Stimulated activated CD4-positive, alpha-beta T cell treated with anti-CD3 and anti-CD28 coated beads, TNF-alpha, amount 100 ng/mL, for 48 hours (primary cell): ENCODE data around the gene GHRHR.

ENCODE experiments used
- DNase-seq, 3 donors: peaks; one replicate each; pipeline ENCODE4 v3.0.0-alpha.2; 2020; ENCODE audit warnings: low read depth in 3 of 3

Gene GHRHR

GRCh38 chr7:30928254-30928872 lies 35.4 kb upstream of the GHRHR start:
- no peak for DNase-seq

- DNase-seq = no peak
Measured at GRCh38 chr7:30929686-30930085, 34.1 kb upstream of the GHRHR start.

GRCh38 chr7:30930621-30931020 lies 33.1 kb upstream of the GHRHR start:
- no peak for DNase-seq

GRCh38 chr7:30931161-30931928 lies 32.4 kb upstream of the GHRHR start:
- no peak for DNase-seq

GRCh38 chr7:30931929-30932540 lies 31.7 kb upstream of the GHRHR start:
- no peak for DNase-seq

GRCh38 chr7:30932562-30932961 lies 31.2 kb upstream of the GHRHR start:
- DNase-seq = no peak

DNA sequence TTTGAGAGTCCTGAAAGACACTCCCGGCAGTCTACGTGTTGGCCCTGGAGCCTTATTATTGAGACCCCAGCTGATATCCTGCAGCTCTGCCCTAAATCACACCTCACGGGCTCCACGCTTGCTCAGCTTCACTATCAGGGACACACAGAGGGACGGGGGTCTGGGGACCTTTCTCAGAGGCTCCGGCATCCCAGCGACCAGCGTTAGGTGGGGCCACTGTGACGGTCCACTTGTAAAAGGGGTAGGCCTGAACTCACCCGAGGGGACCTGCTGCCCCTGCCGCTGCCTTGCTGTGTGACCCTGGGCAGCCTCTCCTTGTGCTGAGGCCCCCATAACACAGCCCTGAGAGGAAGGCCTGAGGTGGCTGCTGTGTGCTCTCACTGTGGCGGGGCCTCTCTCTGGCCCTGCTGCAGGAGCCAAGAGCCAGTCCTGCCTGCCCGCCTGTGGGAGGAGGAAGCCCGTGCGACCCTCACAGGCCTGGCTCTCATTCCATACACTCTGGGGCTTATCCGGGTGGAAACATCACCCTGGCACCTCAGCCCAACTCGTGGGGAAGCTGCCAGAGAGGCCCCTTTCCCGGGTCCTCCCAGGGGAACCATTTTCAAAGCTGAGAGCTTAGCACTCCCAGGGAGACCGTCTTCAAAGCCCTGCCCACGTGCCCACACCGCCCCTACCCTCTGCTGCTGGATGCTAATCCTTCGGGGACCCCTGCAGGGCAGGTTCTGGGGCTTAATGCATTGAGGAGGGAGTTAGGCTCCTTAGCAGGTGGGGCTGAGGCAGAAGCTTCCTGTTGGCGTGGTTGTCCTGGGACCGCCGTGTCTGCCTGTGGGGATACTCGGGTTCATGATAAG lies 30.4 kb upstream of the GHRHR start:
- DNase-seq = no peak

DNA sequence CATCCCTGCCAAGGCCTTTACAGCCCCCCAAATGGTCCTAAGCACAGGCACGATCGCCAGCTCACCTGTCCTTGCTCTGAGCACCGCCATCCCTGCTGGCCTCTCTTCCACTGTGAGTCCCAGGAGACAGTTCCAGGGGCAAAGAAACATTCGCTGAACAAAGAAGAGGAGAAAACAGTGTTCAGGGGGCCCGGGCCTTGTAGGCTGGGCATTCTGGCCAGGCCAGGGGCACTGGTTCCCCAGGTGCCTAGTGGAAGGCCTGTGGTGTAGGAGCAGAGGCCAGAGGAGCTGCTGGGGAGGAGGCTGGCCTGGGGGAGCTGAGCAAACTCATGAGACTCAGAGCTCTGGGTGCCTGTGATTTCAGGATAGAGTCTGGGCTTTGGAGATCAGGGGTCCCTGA lies 29.5 kb upstream of the GHRHR start:
- DNase-seq = no peak

- DNase-seq = no peak
Measured at GRCh38 chr7:30934732-30935568, 28.8 kb upstream of the GHRHR start.

DNA sequence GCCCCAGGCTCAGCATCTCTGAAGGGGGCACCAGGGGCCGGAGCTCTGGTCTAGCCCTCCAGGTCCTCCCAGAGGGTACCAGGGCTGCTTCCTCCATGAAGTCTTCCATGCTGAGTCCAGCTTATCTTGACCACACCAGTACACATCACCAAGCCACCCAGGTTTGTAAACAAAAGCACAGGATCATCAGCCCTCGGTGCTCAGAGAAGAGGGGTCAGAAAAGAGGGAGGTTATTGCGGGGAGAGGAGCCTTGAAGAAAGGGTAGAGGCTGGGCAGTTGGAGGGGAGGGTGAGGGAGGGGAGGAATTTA lies 28.2 kb upstream of the GHRHR start:
- no peak for DNase-seq

- no peak for DNase-seq
Measured at GRCh38 chr7:30936650-30937245, 27.0 kb upstream of the GHRHR start.

GRCh38 chr7:30937416-30937815 lies 26.3 kb upstream of the GHRHR start:
- DNase-seq = no peak

GRCh38 chr7:30938435-30939316 lies 25.1 kb upstream of the GHRHR start:
- DNase-seq = peak; percentile 33 to 62 (median 60)

DNA sequence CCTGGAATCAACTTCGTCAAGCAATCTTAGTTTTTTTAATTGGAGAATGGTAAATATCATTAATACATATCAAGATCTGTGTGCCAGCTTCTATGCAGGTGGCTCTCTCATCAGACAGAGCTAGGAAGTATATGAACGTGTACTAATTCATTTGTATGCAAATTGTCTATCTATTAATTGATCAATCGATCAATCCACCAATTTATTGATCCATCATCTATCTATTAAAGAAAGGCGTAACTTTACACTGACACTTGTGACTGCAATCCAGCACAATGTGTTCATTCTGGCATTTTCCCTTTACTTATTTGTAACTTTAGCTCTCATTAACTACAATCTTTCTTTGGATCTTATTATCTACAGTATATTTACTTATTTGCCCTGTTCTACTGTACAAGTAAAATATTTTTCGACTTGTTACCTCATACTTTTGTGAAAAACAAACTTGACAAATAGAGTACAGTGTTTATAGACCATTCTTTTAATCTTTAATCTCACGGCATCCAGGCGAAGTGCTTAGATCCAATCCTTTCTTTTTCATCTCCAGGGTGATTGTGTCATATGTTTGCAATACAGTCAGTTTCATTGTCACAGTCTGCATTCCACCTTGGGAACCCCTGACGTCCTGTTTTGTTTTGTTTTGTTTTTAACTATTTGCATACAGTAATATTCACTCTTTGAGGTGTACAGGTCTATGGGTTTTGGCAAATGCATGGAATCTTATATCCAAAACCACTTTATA lies 22.0 kb upstream of the GHRHR start:
- DNase-seq = no peak

DNA sequence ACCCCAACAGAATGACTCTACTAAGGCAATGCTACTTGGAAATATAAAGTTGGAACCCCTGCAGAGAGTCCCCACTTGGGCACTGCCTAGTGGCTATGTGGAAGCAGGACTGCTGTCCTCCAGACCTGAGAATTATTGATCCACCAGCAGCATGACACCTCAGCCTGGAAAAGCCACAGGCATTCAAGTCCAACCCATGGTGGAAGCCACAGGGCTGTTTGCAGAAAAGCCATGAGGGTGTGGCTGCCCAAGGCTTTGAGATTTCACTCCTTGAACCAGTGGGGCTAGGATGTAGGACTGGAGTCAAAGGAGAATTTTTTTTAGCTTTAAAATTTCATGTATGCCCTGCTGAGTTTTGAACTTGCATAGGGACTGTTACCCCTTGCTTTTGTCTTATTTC lies 13.6 kb upstream of the GHRHR start:
- no peak for DNase-seq

DNA sequence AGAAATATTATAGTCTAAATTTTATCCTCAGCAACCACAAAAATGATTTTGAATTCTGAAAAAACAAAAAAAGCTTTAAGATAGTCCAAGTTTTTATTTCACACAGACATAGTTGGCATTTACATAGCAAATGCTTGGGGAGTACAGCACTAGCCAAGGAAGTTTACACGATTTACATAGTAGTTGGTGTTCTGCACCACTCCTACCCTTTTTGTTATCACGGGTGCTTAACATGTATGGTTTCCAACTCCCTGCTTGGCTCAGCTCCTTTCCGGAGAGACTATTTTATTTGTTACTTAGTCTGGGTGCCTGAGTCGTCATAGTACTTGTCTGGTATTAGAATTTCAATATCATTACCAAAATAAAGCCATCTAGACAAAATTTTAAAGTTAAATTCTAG lies 8.8 kb upstream of the GHRHR start:
- no peak for DNase-seq

GRCh38 chr7:30956704-30957103 lies 7.0 kb upstream of the GHRHR start:
- DNase-seq = no peak

GRCh38 chr7:30965372-30965771 lies 1.6 kb downstream of the GHRHR start:
- DNase-seq = no peak

- DNase-seq = no peak
Measured at GRCh38 chr7:30965883-30966282, 2.1 kb downstream of the GHRHR start.
